Liver (tissue), 3 donors: Measurements from ENCODE around the gene RAPGEF6.

Source experiments
- EGR1 ChIP-seq, 2 donors: IDR thresholded peaks; 2 replicates each; pipeline ENCODE4 v1.6.1; 2016 to 2018; ENCODE audit warnings: antibody characterized with exemption in 2 of 2, low read depth in 2 of 2
- FOXA1 ChIP-seq: IDR thresholded peaks from 2 replicates; pipeline ENCODE4 v1.6.1; 2016; ENCODE audit warnings: antibody characterized with exemption
- GABPA ChIP-seq, 2 donors: IDR thresholded peaks in 1 of 2; conservative IDR thresholded peaks in 1 of 2; 2 replicates each; pipeline ENCODE4 v1.6.1; 2016; ENCODE audit warnings: antibody characterized with exemption in 2 of 2, mild to moderate bottlenecking in 1 of 2, moderate library complexity in 1 of 2
- JUND ChIP-seq, 2 donors: IDR thresholded peaks; 2 replicates each; pipeline ENCODE4 v1.6.1; 2016; ENCODE audit warnings: antibody characterized with exemption in 2 of 2
- RAD21 ChIP-seq, 2 donors: IDR thresholded peaks; 2 replicates each; pipeline ENCODE4 v1.6.1; 2016; ENCODE audit warnings: antibody characterized with exemption in 2 of 2, mild to moderate bottlenecking in 2 of 2
- RXRA ChIP-seq, 2 donors: IDR thresholded peaks; 2 replicates each; pipeline ENCODE4 v1.6.1; 2017 to 2018; ENCODE audit warnings: antibody characterized with exemption in 2 of 2, mild to moderate bottlenecking in 1 of 2
- SP1 ChIP-seq: IDR thresholded peaks from 2 replicates; pipeline ENCODE4 v1.6.1; 2018; ENCODE audit warnings: antibody characterized with exemption, mild to moderate bottlenecking
- TAF1 ChIP-seq: conservative IDR thresholded peaks from 2 replicates; pipeline ENCODE4 v1.6.1; 2016; ENCODE audit warnings: antibody characterized with exemption, mild to moderate bottlenecking
- YY1 ChIP-seq: IDR thresholded peaks from 2 replicates; pipeline ENCODE4 v1.6.1; 2016; ENCODE audit warnings: antibody characterized with exemption, mild to moderate bottlenecking
- TF ChIP-seq, protein P1 (sequence below): IDR thresholded peaks from 2 replicates; pipeline ENCODE4 v1.6.1; 2016; ENCODE audit warnings: antibody characterized with exemption
- TF ChIP-seq, protein P2 (sequence below): fragments of 150-350 bp; IDR thresholded peaks from 2 replicates; pipeline ENCODE4 v1.5.1; 2017; ENCODE audit warnings: improper control_type of control experiment, low read depth, low read length; ENCODE audit not compliant: missing input control
- TF ChIP-seq, protein P3 (sequence below): IDR thresholded peaks from 2 replicates; pipeline ENCODE4 v1.6.1; 2016; ENCODE audit warnings: antibody characterized with exemption
- TF ChIP-seq, protein P4 (sequence below): IDR thresholded peaks from 2 replicates; pipeline ENCODE4 v1.6.1; 2016; ENCODE audit warnings: antibody characterized with exemption
- TF ChIP-seq, protein P5 (sequence below): IDR thresholded peaks from 2 replicates; pipeline ENCODE4 v1.6.1; 2016; ENCODE audit warnings: antibody characterized with exemption, mild to moderate bottlenecking
- donor health status: healthy.
- donor health status: healthy.

DNA sequence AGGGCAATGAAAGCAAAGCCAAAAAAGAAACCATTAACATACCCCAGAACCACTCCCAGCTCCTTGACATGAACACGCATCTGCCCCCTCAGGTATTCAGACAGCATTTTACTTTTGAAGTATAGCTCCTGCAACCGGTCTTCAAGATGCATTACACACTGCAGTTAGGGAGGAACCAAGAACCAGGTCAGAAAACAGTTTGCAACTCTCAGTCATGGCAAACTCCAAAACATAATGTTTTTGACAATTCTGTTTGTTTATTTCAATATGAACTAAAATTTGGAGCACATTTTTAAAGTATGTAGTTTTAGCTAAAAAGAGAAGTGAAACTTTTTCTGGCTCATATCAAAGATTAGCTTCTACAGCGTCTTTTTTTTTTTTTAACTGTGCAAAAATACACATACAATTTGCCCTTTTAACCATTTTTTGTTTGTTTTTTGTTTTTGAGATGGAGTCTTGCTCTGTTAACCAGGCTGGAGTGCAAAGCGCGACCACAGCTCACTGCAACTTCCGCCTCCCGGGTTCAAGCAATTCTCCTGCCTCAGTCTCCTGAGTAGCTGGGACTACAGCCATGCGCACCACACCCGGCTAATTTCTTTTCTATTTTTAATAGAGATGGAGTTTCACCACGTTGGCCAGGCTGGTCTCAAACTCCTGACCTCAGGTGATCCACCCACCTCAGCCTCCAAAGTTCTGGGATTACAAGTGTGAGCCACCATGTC is 12.2 kb upstream of the RAPGEF6 start:
- no peak for TF ChIP-seq TAF1
- TF ChIP-seq, protein P1, sequence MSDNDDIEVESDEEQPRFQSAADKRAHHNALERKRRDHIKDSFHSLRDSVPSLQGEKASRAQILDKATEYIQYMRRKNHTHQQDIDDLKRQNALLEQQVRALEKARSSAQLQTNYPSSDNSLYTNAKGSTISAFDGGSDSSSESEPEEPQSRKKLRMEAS, result no peak
- TF ChIP-seq, protein P2, sequence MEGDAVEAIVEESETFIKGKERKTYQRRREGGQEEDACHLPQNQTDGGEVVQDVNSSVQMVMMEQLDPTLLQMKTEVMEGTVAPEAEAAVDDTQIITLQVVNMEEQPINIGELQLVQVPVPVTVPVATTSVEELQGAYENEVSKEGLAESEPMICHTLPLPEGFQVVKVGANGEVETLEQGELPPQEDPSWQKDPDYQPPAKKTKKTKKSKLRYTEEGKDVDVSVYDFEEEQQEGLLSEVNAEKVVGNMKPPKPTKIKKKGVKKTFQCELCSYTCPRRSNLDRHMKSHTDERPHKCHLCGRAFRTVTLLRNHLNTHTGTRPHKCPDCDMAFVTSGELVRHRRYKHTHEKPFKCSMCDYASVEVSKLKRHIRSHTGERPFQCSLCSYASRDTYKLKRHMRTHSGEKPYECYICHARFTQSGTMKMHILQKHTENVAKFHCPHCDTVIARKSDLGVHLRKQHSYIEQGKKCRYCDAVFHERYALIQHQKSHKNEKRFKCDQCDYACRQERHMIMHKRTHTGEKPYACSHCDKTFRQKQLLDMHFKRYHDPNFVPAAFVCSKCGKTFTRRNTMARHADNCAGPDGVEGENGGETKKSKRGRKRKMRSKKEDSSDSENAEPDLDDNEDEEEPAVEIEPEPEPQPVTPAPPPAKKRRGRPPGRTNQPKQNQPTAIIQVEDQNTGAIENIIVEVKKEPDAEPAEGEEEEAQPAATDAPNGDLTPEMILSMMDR, result no peak
- TF ChIP-seq, protein P3, sequence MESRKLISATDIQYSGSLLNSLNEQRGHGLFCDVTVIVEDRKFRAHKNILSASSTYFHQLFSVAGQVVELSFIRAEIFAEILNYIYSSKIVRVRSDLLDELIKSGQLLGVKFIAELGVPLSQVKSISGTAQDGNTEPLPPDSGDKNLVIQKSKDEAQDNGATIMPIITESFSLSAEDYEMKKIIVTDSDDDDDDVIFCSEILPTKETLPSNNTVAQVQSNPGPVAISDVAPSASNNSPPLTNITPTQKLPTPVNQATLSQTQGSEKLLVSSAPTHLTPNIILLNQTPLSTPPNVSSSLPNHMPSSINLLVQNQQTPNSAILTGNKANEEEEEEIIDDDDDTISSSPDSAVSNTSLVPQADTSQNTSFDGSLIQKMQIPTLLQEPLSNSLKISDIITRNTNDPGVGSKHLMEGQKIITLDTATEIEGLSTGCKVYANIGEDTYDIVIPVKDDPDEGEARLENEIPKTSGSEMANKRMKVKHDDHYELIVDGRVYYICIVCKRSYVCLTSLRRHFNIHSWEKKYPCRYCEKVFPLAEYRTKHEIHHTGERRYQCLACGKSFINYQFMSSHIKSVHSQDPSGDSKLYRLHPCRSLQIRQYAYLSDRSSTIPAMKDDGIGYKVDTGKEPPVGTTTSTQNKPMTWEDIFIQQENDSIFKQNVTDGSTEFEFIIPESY, result no peak
- no peak for TF ChIP-seq RAD21 (IDR thresholded peaks at IDR 0.05)
- TF ChIP-seq, protein P4, sequence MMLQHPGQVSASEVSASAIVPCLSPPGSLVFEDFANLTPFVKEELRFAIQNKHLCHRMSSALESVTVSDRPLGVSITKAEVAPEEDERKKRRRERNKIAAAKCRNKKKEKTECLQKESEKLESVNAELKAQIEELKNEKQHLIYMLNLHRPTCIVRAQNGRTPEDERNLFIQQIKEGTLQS, result no peak
- TF ChIP-seq FOXA1, result no peak
- TF ChIP-seq YY1, result no peak
- TF ChIP-seq, protein P5, sequence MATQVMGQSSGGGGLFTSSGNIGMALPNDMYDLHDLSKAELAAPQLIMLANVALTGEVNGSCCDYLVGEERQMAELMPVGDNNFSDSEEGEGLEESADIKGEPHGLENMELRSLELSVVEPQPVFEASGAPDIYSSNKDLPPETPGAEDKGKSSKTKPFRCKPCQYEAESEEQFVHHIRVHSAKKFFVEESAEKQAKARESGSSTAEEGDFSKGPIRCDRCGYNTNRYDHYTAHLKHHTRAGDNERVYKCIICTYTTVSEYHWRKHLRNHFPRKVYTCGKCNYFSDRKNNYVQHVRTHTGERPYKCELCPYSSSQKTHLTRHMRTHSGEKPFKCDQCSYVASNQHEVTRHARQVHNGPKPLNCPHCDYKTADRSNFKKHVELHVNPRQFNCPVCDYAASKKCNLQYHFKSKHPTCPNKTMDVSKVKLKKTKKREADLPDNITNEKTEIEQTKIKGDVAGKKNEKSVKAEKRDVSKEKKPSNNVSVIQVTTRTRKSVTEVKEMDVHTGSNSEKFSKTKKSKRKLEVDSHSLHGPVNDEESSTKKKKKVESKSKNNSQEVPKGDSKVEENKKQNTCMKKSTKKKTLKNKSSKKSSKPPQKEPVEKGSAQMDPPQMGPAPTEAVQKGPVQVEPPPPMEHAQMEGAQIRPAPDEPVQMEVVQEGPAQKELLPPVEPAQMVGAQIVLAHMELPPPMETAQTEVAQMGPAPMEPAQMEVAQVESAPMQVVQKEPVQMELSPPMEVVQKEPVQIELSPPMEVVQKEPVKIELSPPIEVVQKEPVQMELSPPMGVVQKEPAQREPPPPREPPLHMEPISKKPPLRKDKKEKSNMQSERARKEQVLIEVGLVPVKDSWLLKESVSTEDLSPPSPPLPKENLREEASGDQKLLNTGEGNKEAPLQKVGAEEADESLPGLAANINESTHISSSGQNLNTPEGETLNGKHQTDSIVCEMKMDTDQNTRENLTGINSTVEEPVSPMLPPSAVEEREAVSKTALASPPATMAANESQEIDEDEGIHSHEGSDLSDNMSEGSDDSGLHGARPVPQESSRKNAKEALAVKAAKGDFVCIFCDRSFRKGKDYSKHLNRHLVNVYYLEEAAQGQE, result no peak
- TF ChIP-seq JUND (IDR thresholded peaks at IDR 0.05), result no peak
- TF ChIP-seq SP1, result no peak
- no peak for TF ChIP-seq GABPA (IDR thresholded peaks at IDR 0.05 in 1 of 2, conservative IDR thresholded peaks at IDR 0.05 in 1 of 2)
- no peak for TF ChIP-seq RXRA (IDR thresholded peaks at IDR 0.05)
- TF ChIP-seq EGR1 (IDR thresholded peaks at IDR 0.05; ENCODE audit: low read depth in 2 of 2), result no peak
